HEK293T (cell line): ENCODE results near the gene C22orf15.

Experiments used
- BHLHE40 ChIP-seq: fragments of 450-650 bp; IDR thresholded peaks from 2 replicates; pipeline ENCODE4 v1.6.1; 2016; ENCODE audit warnings: mild to moderate bottlenecking, moderate library complexity, borderline replicate concordance
- CTBP1 ChIP-seq: fragments of 450-650 bp; IDR thresholded peaks from 2 replicates; pipeline ENCODE4 v1.6.1; 2016; ENCODE audit warnings: borderline replicate concordance
- FOXA1 ChIP-seq: fragments of 450-650 bp; IDR thresholded peaks from 2 replicates; pipeline ENCODE4 v1.6.1; 2016; ENCODE audit warnings: mild to moderate bottlenecking
- HDGF ChIP-seq: fragments of 450-650 bp; IDR thresholded peaks from 2 replicates; pipeline ENCODE4 v1.6.1; 2017; ENCODE audit warnings: antibody characterized with exemption, borderline replicate concordance
- NFRKB ChIP-seq: fragments of 450-650 bp; IDR thresholded peaks from 2 replicates; pipeline ENCODE4 v1.6.1; 2016; ENCODE audit warnings: mild to moderate bottlenecking, moderate library complexity
- PKNOX1 ChIP-seq: fragments of 450-650 bp; IDR thresholded peaks from 2 replicates; pipeline ENCODE4 v1.6.1; 2016
- TARDBP ChIP-seq: fragments of 450-650 bp; IDR thresholded peaks from 2 replicates; pipeline ENCODE4 v1.6.1; 2016
- ZNF384 ChIP-seq: fragments of 450-650 bp; IDR thresholded peaks from 2 replicates; pipeline ENCODE4 v1.6.1; 2016

DNA sequence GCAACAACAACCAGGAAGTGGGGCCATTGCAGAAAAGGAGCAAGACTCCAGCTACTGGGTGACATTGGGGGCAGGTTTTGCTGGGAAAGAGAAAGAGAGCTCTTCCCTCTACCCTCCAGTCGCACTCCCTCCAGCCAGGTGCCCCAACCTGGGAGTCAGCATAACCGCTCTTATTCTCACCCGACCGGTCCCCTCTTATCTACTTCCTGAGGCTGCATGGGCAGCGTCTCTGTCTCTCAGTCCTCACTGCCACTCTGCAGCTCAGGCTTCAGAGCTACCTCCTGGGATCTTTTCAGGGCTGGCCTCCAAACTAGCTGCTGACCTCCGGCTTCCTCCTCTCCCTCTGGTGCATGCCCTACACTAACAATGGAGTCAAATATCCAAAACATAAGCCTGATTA is 17.0 kb upstream of the C22orf15 start:
- TF ChIP-seq PKNOX1 = no peak
- TF ChIP-seq ZNF384 = no peak
- TF ChIP-seq TARDBP = no peak
- no peak for TF ChIP-seq CTBP1
- no peak for TF ChIP-seq FOXA1
- no peak for TF ChIP-seq BHLHE40
- no peak for TF ChIP-seq NFRKB
- no peak for TF ChIP-seq HDGF
